Esophagus muscularis mucosa (tissue), 4 donors: ENCODE measurements around the gene HSPB2. TPM values are rescaled to one million over a fixed set of nuclear protein-coding genes. Genes with fewer than 3 reads are reported as not detected.

Source experiments
- DNase-seq: peaks from one replicate; pipeline ENCODE4 v3.0.0-alpha.2; 2017; ENCODE audit errors: extremely low spot score
- H3K27ac ChIP-seq, 4 donors: fragments of 200-600 bp; sonication (generic); replicated peaks in 1 of 4; 1 replicate in 3 of 4; 2 replicates in 1 of 4; pipeline ENCODE4 v1.5.1; 2016 to 2019; ENCODE audit warnings: mild to moderate bottlenecking in 1 of 4
- H3K27me3 ChIP-seq, 4 donors: fragments of 200-600 bp; sonication (generic); one replicate each; pipeline versions ENCODE4 v1.5.1 to v1.6.0; 2016 to 2019
- H3K36me3 ChIP-seq, 4 donors: fragments of 200-600 bp; sonication (generic); one replicate each; pipeline ENCODE4 v1.5.1; 2016 to 2019
- H3K4me1 ChIP-seq, 4 donors: fragments of 200-600 bp; sonication (generic); one replicate each; pipeline ENCODE4 v1.5.1; 2016 to 2019
- H3K4me3 ChIP-seq, 4 donors: fragments of 200-600 bp; sonication (generic); 1 replicate in 2 of 4; 2 replicates in 2 of 4; pipeline ENCODE4 v1.5.1; 2016 to 2019; ENCODE audit warnings: mild to moderate bottlenecking in 4 of 4, moderate library complexity in 1 of 4
- H3K9me3 ChIP-seq, 4 donors: fragments of 200-600 bp; sonication (generic); 1 replicate in 3 of 4; 2 replicates in 1 of 4; pipeline ENCODE4 v1.5.1; 2016 to 2019
- EP300 ChIP-seq: sonication (generic); formaldehyde crosslinking; IDR thresholded peaks from one replicate; pipeline ENCODE4 v1.6.1; 2017; ENCODE audit warnings: antibody characterized with exemption
- POLR2A ChIP-seq: fragments of 450-650 bp; IDR thresholded peaks from one replicate; pipeline ENCODE4 v1.6.1; 2017; ENCODE audit warnings: antibody characterized with exemption, moderate library complexity, mild to moderate bottlenecking, low read depth
- POLR2AphosphoS5 ChIP-seq, 2 donors: sonication (generic); formaldehyde crosslinking; IDR thresholded peaks; one replicate each; pipeline ENCODE4 v1.6.1; 2017; ENCODE audit warnings: antibody characterized with exemption in 2 of 2
- WGBS: methylation state at CpG from one replicate; pipeline ENCODE4 v1.1.5; 2018; 5-methylcytosine and 5-hydroxymethylcytosine counted together
- intact Hi-C: fragments of 100-400 bp; cut with DNase I; formaldehyde crosslinking; loops from one replicate; pipeline ENCODE4 v1.15.1; 2023
- total RNA-seq, 4 donors: library from RNA; depleted of rRNA; stranded (reverse); fragments of >200 nt; gene quantifications; one replicate each; pipeline versions ENCODE4 v1.1.0 to v1.2.1, GENCODE V29; 2016
- TF ChIP-seq, protein P1 (sequence below), 3 experiments: fragments of 200-600 bp in 2 of 3; fragments of 450-650 bp in 1 of 3; sonication (generic) in 2 of 3; IDR thresholded peaks; one replicate each; pipeline ENCODE4 v1.5.1; 2017 to 2019; ENCODE audit warnings: antibody characterized with exemption in 3 of 3, mild to moderate bottlenecking in 2 of 3, moderate library complexity in 1 of 3

HSPB2 gene
- total RNA-seq, 4 donors from 2014 or later = 1.2 to 4.0 (median 2.4) TPM

DNA sequence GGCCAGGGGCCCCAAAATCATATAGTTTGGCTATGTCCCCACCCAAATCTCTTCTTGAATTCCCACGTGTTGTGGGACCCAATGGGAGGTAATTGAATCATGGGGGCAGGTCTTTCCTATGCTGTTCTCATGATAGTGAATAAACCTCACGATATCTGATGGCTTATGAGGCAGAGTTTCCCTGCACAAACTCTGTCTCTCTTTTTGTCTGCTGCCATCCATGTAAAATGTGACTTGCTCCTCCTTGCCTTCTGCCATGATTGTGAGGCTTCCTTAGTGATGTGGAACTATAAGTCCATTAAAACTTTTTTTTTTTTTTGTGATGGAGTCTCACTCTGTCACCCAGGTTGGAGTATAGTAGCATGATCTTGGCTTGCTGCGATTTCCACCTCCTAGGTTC lies 39.0 kb downstream of the HSPB2 start:
- H3K27ac ChIP-seq = no peak overlapping the region
- H3K9me3 ChIP-seq = no peaks in the 10 kb centered on the region
- H3K4me1 ChIP-seq = peaks cover 0 to 12% (median 7%) of the 10 kb centered on the region in 4 donors
- intact Hi-C loops = no loop called here
- no peak overlapping the region for H3K4me3 ChIP-seq
- H3K36me3 ChIP-seq = no peaks in the 10 kb centered on the region
- peak; percentile 19 for DNase-seq
- TF ChIP-seq POLR2AphosphoS5 (IDR thresholded peaks at IDR 0.05) (no peak), EP300 (no peak), POLR2A (no peak)
- TF ChIP-seq, protein P1, sequence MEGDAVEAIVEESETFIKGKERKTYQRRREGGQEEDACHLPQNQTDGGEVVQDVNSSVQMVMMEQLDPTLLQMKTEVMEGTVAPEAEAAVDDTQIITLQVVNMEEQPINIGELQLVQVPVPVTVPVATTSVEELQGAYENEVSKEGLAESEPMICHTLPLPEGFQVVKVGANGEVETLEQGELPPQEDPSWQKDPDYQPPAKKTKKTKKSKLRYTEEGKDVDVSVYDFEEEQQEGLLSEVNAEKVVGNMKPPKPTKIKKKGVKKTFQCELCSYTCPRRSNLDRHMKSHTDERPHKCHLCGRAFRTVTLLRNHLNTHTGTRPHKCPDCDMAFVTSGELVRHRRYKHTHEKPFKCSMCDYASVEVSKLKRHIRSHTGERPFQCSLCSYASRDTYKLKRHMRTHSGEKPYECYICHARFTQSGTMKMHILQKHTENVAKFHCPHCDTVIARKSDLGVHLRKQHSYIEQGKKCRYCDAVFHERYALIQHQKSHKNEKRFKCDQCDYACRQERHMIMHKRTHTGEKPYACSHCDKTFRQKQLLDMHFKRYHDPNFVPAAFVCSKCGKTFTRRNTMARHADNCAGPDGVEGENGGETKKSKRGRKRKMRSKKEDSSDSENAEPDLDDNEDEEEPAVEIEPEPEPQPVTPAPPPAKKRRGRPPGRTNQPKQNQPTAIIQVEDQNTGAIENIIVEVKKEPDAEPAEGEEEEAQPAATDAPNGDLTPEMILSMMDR (IDR thresholded peaks at IDR 0.05) = no peak
- no peaks in the 10 kb centered on the region for H3K27me3 ChIP-seq
- 97% methylated on average over 3 of the region's 3 CpGs for WGBS

DNA sequence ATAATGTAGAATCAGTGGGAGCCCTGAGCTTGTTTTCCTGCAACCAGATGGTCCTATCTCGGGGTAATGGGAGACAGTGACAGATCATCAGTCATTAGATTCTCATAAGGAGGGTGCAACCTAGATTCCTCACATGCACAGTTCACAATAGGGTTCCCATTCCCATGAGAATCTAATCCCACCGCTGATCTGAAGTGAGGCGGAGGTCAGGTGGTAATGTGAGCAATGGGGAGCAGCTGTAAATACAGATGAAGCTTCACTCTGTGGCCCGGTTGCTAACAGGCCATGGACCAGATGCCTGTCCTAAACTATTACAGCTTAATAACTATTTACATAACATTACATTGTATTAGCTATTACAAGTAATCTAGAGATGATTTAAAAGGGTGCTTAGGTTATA lies 41.6 kb downstream of the HSPB2 start:
- intact Hi-C loops = no loop called here
- DNase-seq = no peak
- TF ChIP-seq POLR2A (no peak), EP300 (no peak), POLR2AphosphoS5 (IDR thresholded peaks at IDR 0.05) (no peak)
- TF ChIP-seq, protein P1 (IDR thresholded peaks at IDR 0.05) = no peak
- Histone ChIP-seq H3K4me3 (no peak overlapping the region), H3K9me3 (no peaks in the 10 kb centered on the region), H3K27me3 (no peaks in the 10 kb centered on the region), H3K36me3 (peaks cover 0 to 5% (median under 1%) of the 10 kb centered on the region in 4 donors), H3K4me1 (peaks cover 0 to 4% (median 2%) of the 10 kb centered on the region in 4 donors), H3K27ac (no peak overlapping the region)
- 98% methylated on average over 4 of the region's 4 CpGs for WGBS

DNA sequence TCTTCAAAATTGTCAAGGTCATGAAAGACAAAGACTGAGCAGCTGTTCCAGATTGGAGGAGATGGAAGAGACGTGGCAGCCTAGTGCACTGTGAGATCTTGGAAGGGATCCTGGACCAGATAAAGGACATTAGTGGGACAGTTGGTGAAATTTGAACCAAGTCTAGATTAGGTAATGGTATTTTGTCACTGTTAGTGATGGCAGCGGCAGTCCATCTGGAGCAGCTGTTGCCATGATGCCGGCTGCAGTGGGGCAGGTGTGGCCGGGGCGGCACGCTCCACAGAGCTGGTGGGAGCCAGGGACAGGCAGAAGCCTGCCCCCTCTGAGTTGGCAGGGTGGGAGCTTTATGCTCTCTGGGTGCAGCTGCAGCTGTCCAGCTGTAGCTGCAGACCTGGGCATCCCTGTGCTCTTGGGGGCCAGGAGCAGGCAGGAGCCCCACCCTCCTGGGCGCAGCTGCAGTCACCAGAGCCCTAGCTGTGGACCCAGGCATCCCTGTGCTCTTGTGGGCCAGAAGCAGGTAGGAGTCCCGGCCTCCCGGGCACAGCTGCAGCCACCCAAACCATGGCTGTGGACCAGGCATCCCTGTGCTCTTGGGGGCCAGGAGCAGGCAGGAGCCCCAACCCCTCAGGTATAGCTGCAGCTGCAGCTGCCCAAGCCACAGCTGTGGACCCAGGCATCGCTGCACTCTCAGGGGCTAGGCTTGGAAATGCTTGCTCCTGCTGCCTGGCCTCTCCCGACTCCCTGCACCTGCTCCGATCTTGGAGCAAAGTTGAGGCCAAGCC lies 45.3 kb downstream of the HSPB2 start:
- Histone ChIP-seq H3K4me1 (peaks cover 0 to 3% (median 0%) of the 10 kb centered on the region in 4 donors), H3K27me3 (no peaks in the 10 kb centered on the region), H3K9me3 (no peaks in the 10 kb centered on the region), H3K4me3 (no peak overlapping the region), H3K27ac (no peak overlapping the region), H3K36me3 (peaks cover 0 to 9% (median 2%) of the 10 kb centered on the region in 4 donors)
- no peak for DNase-seq
- TF ChIP-seq POLR2A (no peak), POLR2AphosphoS5 (IDR thresholded peaks at IDR 0.05) (no peak), EP300 (no peak)
- TF ChIP-seq, protein P1 (IDR thresholded peaks at IDR 0.05) = no peak
- 97% methylated on average over 7 of the region's 12 CpGs for WGBS
- intact Hi-C loops = no loop called here

GRCh38 chr11:111960916-111961315 lies 48.4 kb downstream of the HSPB2 start:
- intact Hi-C loops = no loop called here
- Histone ChIP-seq H3K9me3 (no peaks in the 10 kb centered on the region), H3K36me3 (peaks cover 0 to 18% (median 2%) of the 10 kb centered on the region in 4 donors), H3K4me1 (peaks cover 0 to 3% (median 0%) of the 10 kb centered on the region in 4 donors), H3K27me3 (no peaks in the 10 kb centered on the region), H3K27ac (no peak overlapping the region), H3K4me3 (no peak overlapping the region)
- DNase-seq = no peak
- WGBS = 86% methylated on average over 5 of the region's 5 CpGs
- TF ChIP-seq POLR2A = no peak
- no peak for TF ChIP-seq EP300
- TF ChIP-seq POLR2AphosphoS5 (IDR thresholded peaks at IDR 0.05) = no peak
- TF ChIP-seq, protein P1 (IDR thresholded peaks at IDR 0.05) = no peak
